GM12865 (cell line): ENCODE measurements around the gene TENM3.

Experiments used
- DNase-seq: peaks from one replicate; pipeline ENCODE4 v3.0.0; 2010; ENCODE audit warnings: low read depth
- H3K4me3 ChIP-seq: 2 replicates; pipeline ENCODE4 v1.5.1; 2011; ENCODE audit warnings: mild to moderate bottlenecking, low read depth, low read length, control low read depth
- CTCF ChIP-seq: IDR thresholded peaks from 2 replicates; pipeline ENCODE4 v1.5.1; 2011; ENCODE audit warnings: low read length, control low read depth, low read depth, inconsistent platforms; ENCODE audit not compliant: insufficient read depth; ENCODE audit errors: missing control alignments

TENM3 gene

GRCh38 chr4:182261651-182262223 lies 18.5 kb downstream of the TENM3 start:
- H3K4me3 ChIP-seq, result no peak overlapping the region
- no peak for DNase-seq
- no peak for TF ChIP-seq CTCF

- TF ChIP-seq CTCF, result no peak
Measured at GRCh38 chr4:182263562-182263961, 20.4 kb downstream of the TENM3 start.

GRCh38 chr4:182264139-182264752 lies 21.0 kb downstream of the TENM3 start:
- no peak for TF ChIP-seq CTCF
- H3K4me3 ChIP-seq, result no peak overlapping the region
- DNase-seq, result no peak

More at GRCh38 chr4:182263562-182263961, 20.4 kb downstream of the TENM3 start:
- no peak for DNase-seq
- no peak overlapping the region for H3K4me3 ChIP-seq

- peak; percentile 6 for DNase-seq
- H3K4me3 ChIP-seq, result no peak overlapping the region
- TF ChIP-seq CTCF, result no peak
Measured at GRCh38 chr4:182265881-182266280, 22.7 kb downstream of the TENM3 start.

- DNase-seq, result no peak
- no peak for TF ChIP-seq CTCF
- H3K4me3 ChIP-seq, result no peak overlapping the region
Measured at GRCh38 chr4:182267048-182267447, 23.8 kb downstream of the TENM3 start.

GRCh38 chr4:182268966-182269365 lies 25.8 kb downstream of the TENM3 start:
- no peak overlapping the region for H3K4me3 ChIP-seq
- no peak for TF ChIP-seq CTCF
- DNase-seq, result no peak

- TF ChIP-seq CTCF, result no peak
- no peak overlapping the region for H3K4me3 ChIP-seq
- DNase-seq, result no peak
Measured at GRCh38 chr4:182271731-182272130, 28.5 kb downstream of the TENM3 start.
